Thoracic aorta (tissue), 2 donors: Measurements from ENCODE around the gene TACSTD2. TPM values are rescaled to one million over a fixed set of nuclear protein-coding genes. Genes with fewer than 3 reads are reported as not detected.

Experiments used
- ATAC-seq: fragments of 150-250 bp; one replicate; pipeline ENCODE4 v1.8.0; 2017; ENCODE audit warnings: low read depth; ENCODE audit not compliant: insufficient number of reproducible peaks, low FRiP score
- DNase-seq: peaks from one replicate; pipeline ENCODE4 v3.0.0-alpha.2; 2020; ENCODE audit warnings: low spot score
- H3K27ac ChIP-seq, 2 donors: fragments of 200-600 bp; sonication (generic); 1 replicate in 1 of 2; 2 replicates in 1 of 2; pipeline ENCODE4 v1.5.1; 2016; ENCODE audit warnings: mild to moderate bottlenecking in 2 of 2, moderate library complexity in 2 of 2
- H3K27me3 ChIP-seq: fragments of 200-600 bp; sonication (generic); replicated peaks from 2 replicates; pipeline ENCODE4 v1.6.0; 2016; ENCODE audit warnings: mild to moderate bottlenecking; ENCODE audit not compliant: insufficient read depth
- H3K36me3 ChIP-seq: fragments of 200-600 bp; sonication (generic); one replicate; pipeline ENCODE4 v1.5.1; 2016
- H3K4me1 ChIP-seq, 2 donors: fragments of 200-600 bp; sonication (generic); 1 replicate in 1 of 2; 2 replicates in 1 of 2; pipeline versions ENCODE4 v1.5.1 to v1.6.0; 2016; ENCODE audit warnings: low read depth in 2 of 2, mild to moderate bottlenecking in 1 of 2; ENCODE audit not compliant: control insufficient read depth in 1 of 2
- H3K4me3 ChIP-seq: fragments of 200-600 bp; sonication (generic); 2 replicates; pipeline ENCODE4 v1.5.1; 2016; ENCODE audit warnings: mild to moderate bottlenecking
- H3K9me3 ChIP-seq: fragments of 200-600 bp; sonication (generic); 2 replicates; pipeline ENCODE4 v1.5.1; 2016
- total RNA-seq, 2 donors: library from RNA; depleted of rRNA; stranded (reverse); fragments of >200 nt; gene quantifications; one replicate each; pipeline versions ENCODE4 v1.1.0 to v1.2.3, GENCODE V29; 2016
- TF ChIP-seq, protein P1 (sequence below): fragments of 200-600 bp; sonication (generic); IDR thresholded peaks from one replicate; pipeline ENCODE4 v1.5.1; 2019; ENCODE audit warnings: antibody characterized with exemption

Gene TACSTD2
- total RNA-seq, 2 donors from 2014 or later = 6.9 to 8.1 TPM

DNA sequence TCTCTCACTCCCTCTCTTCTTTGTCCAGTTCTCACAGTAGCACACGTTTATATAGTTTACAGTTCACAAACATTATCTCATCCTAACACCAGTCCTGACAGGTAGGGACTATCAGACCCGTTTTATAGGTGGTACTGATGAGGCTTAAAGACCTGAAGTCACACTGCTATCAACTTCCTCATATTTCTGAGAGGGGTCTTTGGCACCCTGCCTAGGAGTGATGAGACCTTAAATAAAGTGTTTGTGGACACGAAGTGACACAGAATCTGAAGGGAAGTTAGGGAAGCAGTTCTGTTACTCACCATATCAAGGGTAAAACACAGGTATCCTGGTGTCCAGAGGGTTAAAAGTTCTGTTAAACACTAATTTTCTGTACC is 590 bp upstream of the TACSTD2 start:
- peaks cover 7 to 11% of the 10 kb centered on the region in 2 donors for H3K4me1 ChIP-seq
- H3K9me3 ChIP-seq = no peaks in the 10 kb centered on the region
- ATAC-seq (no peak), DNase-seq (no peak)
- H3K4me3 ChIP-seq = peak overlapping the region; percentile 78
- H3K27me3 ChIP-seq = no peaks in the 10 kb centered on the region
- no peaks in the 10 kb centered on the region for H3K36me3 ChIP-seq
- H3K27ac ChIP-seq = peak overlapping the region; percentile 6 to 39
- TF ChIP-seq, protein P1, sequence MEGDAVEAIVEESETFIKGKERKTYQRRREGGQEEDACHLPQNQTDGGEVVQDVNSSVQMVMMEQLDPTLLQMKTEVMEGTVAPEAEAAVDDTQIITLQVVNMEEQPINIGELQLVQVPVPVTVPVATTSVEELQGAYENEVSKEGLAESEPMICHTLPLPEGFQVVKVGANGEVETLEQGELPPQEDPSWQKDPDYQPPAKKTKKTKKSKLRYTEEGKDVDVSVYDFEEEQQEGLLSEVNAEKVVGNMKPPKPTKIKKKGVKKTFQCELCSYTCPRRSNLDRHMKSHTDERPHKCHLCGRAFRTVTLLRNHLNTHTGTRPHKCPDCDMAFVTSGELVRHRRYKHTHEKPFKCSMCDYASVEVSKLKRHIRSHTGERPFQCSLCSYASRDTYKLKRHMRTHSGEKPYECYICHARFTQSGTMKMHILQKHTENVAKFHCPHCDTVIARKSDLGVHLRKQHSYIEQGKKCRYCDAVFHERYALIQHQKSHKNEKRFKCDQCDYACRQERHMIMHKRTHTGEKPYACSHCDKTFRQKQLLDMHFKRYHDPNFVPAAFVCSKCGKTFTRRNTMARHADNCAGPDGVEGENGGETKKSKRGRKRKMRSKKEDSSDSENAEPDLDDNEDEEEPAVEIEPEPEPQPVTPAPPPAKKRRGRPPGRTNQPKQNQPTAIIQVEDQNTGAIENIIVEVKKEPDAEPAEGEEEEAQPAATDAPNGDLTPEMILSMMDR = no peak

DNA sequence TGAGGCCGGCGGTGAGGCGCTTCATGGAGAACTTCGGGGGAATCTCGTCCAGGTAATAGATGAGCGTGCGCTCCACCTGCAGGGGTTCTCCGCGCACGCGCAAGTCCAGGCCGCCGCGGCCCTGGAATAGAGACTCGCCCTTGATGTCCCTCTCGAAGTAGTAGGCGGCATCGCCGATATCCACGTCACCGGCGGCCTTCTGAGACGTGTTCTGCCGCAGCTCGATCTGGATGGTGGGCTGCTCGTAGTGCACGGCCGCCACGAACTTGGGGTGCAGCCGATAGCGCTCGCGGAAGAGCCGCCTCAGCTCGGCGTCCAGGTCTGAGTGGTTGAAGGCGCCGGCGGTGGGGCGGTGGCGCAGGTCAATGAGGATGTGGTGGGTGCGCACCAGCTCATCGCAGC is 726 bp downstream of the TACSTD2 start:
- no peak overlapping the region for H3K27ac ChIP-seq
- H3K9me3 ChIP-seq = no peaks in the 10 kb centered on the region
- H3K36me3 ChIP-seq = no peaks in the 10 kb centered on the region
- TF ChIP-seq, protein P1 = no peak
- no peaks in the 10 kb centered on the region for H3K27me3 ChIP-seq
- DNase-seq = no peak
- no peak for ATAC-seq
- peaks cover 7 to 11% of the 10 kb centered on the region in 2 donors for H3K4me1 ChIP-seq
- peak overlapping the region; percentile 78 for H3K4me3 ChIP-seq

DNA sequence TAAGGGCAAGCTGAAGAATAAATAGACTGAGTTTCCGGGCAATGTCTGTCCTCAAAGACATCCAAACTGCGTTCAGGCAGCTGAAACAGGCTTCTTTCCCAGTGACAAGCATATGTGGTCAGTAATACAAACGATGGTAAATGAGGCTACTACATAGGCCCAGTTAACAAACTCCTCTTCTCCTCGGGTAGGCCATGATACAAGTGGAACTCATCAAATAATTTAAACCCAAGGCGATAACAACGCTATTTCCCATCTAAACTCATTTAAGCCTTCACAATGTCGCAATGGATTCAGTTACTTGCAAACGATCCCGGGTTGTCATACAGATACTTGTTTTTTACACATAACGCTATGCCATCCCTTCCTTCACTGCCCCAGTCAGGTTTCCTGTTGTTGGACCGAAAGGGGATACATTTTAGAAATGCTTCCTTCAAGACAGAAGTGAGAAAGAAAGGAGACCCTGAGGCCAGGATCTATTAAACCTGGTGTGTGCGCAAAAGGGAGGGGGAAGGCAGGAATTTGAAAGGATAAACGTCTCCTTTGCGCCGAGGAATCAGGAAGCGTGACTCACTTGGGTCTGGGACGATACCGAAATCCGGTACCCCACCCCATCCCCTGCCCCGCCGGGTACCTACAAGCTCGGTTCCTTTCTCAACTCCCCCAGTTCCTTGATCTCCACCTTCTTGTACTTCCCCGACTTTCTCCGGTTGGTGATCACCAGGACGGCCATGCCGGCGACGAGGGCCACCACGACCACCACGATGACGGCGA is 1.3 kb downstream of the TACSTD2 start:
- no peak for ATAC-seq
- Histone ChIP-seq H3K27me3 (no peaks in the 10 kb centered on the region), H3K4me3 (peak overlapping the region; percentile 78), H3K9me3 (no peaks in the 10 kb centered on the region), H3K36me3 (no peaks in the 10 kb centered on the region), H3K4me1 (peaks cover 7 to 11% of the 10 kb centered on the region in 2 donors), H3K27ac (no peak overlapping the region)
- TF ChIP-seq, protein P1 = no peak
- no peak for DNase-seq

DNA sequence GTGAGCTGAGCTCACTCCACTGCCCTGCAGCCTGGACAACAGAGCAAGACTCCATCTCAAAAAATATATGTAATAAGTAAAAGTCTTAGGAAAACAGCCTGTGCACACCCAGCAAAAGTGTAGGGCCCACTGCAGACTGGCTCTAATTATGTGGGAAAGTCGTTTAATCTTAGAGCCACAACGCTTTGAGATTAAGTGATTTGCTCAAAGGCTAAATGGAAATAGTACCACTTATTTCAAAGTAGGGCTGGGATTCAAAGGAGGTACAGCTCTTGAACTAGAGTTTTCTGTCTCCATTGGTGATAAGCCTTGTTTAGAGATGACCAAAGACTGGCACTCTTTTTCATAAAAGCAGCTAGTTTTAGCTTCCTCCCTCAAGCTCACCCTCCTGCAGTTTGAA is 2.2 kb downstream of the TACSTD2 start:
- no peaks in the 10 kb centered on the region for H3K27me3 ChIP-seq

More for the DNA sequence above, 2.2 kb downstream of the TACSTD2 start:
- Histone ChIP-seq H3K4me3 (no peak overlapping the region), H3K4me1 (peaks cover 7 to 11% of the 10 kb centered on the region in 2 donors), H3K9me3 (no peaks in the 10 kb centered on the region), H3K27ac (no peak overlapping the region), H3K36me3 (no peaks in the 10 kb centered on the region)
- no peak for ATAC-seq
- TF ChIP-seq, protein P1 = no peak
- no peak for DNase-seq
